Tibial nerve (tissue), 4 donors: ENCODE measurements around the gene SMARCA4. TPM values are rescaled to one million over a fixed set of nuclear protein-coding genes. Genes with fewer than 3 reads are reported as not detected.

ENCODE experiments used
- DNase-seq, 2 donors: peaks; one replicate each; pipeline ENCODE4 v3.0.0-alpha.2; 2019; ENCODE audit warnings: low spot score in 2 of 2
- H3K27ac ChIP-seq, 4 donors: fragments of 200-600 bp; sonication (generic) in 3 of 4; one replicate each; pipeline ENCODE4 v1.5.1; 2017 to 2019; ENCODE audit warnings: mild to moderate bottlenecking in 1 of 4
- H3K27me3 ChIP-seq, 2 donors: fragments of 200-600 bp; sonication (generic) in 1 of 2; one replicate each; pipeline versions ENCODE4 v1.5.1 to v1.6.0; 2017 to 2019
- H3K36me3 ChIP-seq, 3 donors: fragments of 200-600 bp; sonication (generic); one replicate each; pipeline ENCODE4 v1.5.1; 2018 to 2019
- H3K4me1 ChIP-seq, 4 donors: fragments of 200-600 bp; sonication (generic) in 3 of 4; one replicate each; pipeline ENCODE4 v1.5.1; 2017 to 2019
- H3K4me3 ChIP-seq, 4 donors: fragments of 200-600 bp; sonication (generic) in 3 of 4; one replicate each; pipeline ENCODE4 v1.5.1; 2017 to 2019; ENCODE audit warnings: mild to moderate bottlenecking in 1 of 4, moderate library complexity in 1 of 4
- H3K9me3 ChIP-seq, 4 donors: fragments of 200-600 bp; sonication (generic) in 3 of 4; one replicate each; pipeline ENCODE4 v1.5.1; 2017 to 2019
- CTCF ChIP-seq, 5 experiments: fragments of 200-600 bp in 3 of 5; fragments of 450-650 bp in 2 of 5; sonication (generic) in 3 of 5; IDR thresholded peaks; one replicate each; pipeline ENCODE4 v1.5.1; 2016 to 2019; ENCODE audit warnings: antibody characterized with exemption in 5 of 5, mild to moderate bottlenecking in 3 of 5, moderate library complexity in 2 of 5
- EP300 ChIP-seq, 2 donors: sonication (generic); formaldehyde crosslinking; IDR thresholded peaks; one replicate each; pipeline ENCODE4 v1.6.1; 2017; ENCODE audit warnings: antibody characterized with exemption in 2 of 2, mild to moderate bottlenecking in 1 of 2
- POLR2A ChIP-seq, 2 donors: fragments of 450-650 bp; IDR thresholded peaks; one replicate each; pipeline ENCODE4 v1.6.1; 2017; ENCODE audit warnings: antibody characterized with exemption in 2 of 2, mild to moderate bottlenecking in 2 of 2, moderate library complexity in 2 of 2
- WGBS, 2 donors: methylation state at CpG; one replicate each; pipeline ENCODE4 v1.1.5; 2018; 5-methylcytosine and 5-hydroxymethylcytosine counted together
- total RNA-seq, 4 donors: library from RNA; depleted of rRNA; stranded (reverse); fragments of >200 nt; gene quantifications; one replicate each; pipeline ENCODE4 v1.1.0, GENCODE V29; 2016

SMARCA4 gene
- total RNA-seq, 4 donors from 2014 or later, result 54.2 to 122 (median 73.9) TPM

DNA sequence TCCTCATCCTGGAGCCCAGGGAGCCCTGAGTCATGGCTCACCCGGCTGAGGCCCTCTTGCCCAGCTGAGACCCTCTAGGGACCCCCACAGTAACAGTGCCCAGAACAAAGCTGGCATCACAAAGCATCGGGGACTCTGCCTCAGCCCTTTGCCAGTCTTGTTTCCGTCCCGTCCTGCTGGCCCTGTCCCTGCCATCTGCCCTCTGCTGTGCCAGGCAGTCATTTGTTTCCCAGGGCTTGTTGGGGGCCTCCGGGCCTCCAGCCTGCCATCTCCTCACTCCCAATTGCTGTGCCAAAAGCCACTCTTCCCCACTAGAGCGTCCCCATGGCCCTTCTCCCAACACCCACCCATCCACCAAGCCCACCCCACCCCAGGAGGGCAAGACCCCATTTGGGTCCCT lies 64.2 kb downstream of the SMARCA4 start:
- no peaks in the 10 kb centered on the region for H3K27me3 ChIP-seq
- peaks cover 0 to 20% (median 0%) of the 10 kb centered on the region in 4 donors for H3K4me1 ChIP-seq
- DNase-seq, result no peak
- H3K9me3 ChIP-seq, result no peaks in the 10 kb centered on the region
- H3K36me3 ChIP-seq, result peaks cover 0 to 100% (median 25%) of the 10 kb centered on the region in 3 donors
- TF ChIP-seq EP300 (IDR thresholded peaks at IDR 0.05) (no peak), POLR2A (IDR thresholded peaks at IDR 0.05) (no peak), CTCF (IDR thresholded peaks at IDR 0.05) (no peak)
- peak overlapping the region in 2 of 4 donors; percentile 14 to 73 for H3K27ac ChIP-seq
- no peak overlapping the region for H3K4me3 ChIP-seq
- WGBS, 2 donors, result 84 to 85% methylated on average over 6 of the region's 6 CpGs

GRCh38 chr19:11025445-11025844 lies 64.6 kb downstream of the SMARCA4 start:
- H3K27me3 ChIP-seq, result no peaks in the 10 kb centered on the region
- DNase-seq, result peak in 1 of 2 donors; percentile 26
- peaks cover 0 to 20% (median 0%) of the 10 kb centered on the region in 4 donors for H3K4me1 ChIP-seq
- peak overlapping the region in 2 of 4 donors; percentile 14 to 73 for H3K27ac ChIP-seq
- no peaks in the 10 kb centered on the region for H3K9me3 ChIP-seq
- WGBS, 2 donors, result 71 to 88% methylated on average over 18 of the region's 18 CpGs
- H3K36me3 ChIP-seq, result peaks cover 0 to 100% (median 23%) of the 10 kb centered on the region in 3 donors
- no peak overlapping the region for H3K4me3 ChIP-seq
- TF ChIP-seq POLR2A (IDR thresholded peaks at IDR 0.05), result no peak
- peak in 1 of 2 donors; percentile 62 for TF ChIP-seq EP300 (IDR thresholded peaks at IDR 0.05)

- Histone ChIP-seq H3K27ac (peak overlapping the region in 1 of 4 donors; percentile 73), H3K9me3 (no peaks in the 10 kb centered on the region), H3K36me3 (peaks cover 0 to 100% (median 28%) of the 10 kb centered on the region in 3 donors), H3K4me1 (peaks cover 0 to 20% (median 0%) of the 10 kb centered on the region in 4 donors), H3K27me3 (no peaks in the 10 kb centered on the region), H3K4me3 (no peak overlapping the region)
- WGBS, 2 donors, result 89% methylated on average over 16 of the region's 16 CpGs
- TF ChIP-seq EP300 (IDR thresholded peaks at IDR 0.05), result no peak
- TF ChIP-seq CTCF (IDR thresholded peaks at IDR 0.05), result no peak
- no peak for TF ChIP-seq POLR2A (IDR thresholded peaks at IDR 0.05)
- no peak for DNase-seq
Observed at GRCh38 chr19:11025997-11026396, 65.2 kb downstream of the SMARCA4 start.

GRCh38 chr19:11027381-11027780 lies 66.6 kb downstream of the SMARCA4 start:
- WGBS, 2 donors, result 89 to 91% methylated on average over 14 of the region's 14 CpGs
- Histone ChIP-seq H3K4me1 (peaks cover 0 to 20% (median 0%) of the 10 kb centered on the region in 4 donors), H3K27ac (no peak overlapping the region), H3K27me3 (no peaks in the 10 kb centered on the region), H3K36me3 (peaks cover 0 to 100% (median 27%) of the 10 kb centered on the region in 3 donors), H3K4me3 (no peak overlapping the region), H3K9me3 (no peaks in the 10 kb centered on the region)
- TF ChIP-seq CTCF (IDR thresholded peaks at IDR 0.05), result no peak
- no peak for TF ChIP-seq POLR2A (IDR thresholded peaks at IDR 0.05)
- no peak for TF ChIP-seq EP300 (IDR thresholded peaks at IDR 0.05)
- no peak for DNase-seq

DNA sequence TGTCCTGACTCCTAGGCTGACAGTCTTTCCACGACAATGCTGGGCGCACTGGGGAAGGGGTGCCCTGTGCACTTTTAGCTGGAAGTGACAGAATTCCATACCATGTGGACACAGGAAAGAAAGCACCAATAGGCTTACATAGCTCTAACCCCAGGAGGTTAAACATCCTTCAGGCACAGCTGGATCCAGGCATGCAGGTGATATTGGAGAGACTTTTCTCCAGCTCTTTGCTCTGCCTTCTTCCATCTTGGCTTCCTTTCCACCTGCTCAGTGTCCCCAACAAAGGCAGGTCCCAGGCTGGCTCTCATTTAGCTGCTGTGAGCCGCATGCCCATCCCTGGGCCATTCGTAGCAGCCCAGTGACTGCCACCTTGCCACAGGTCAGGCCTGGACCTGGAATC lies 67.3 kb downstream of the SMARCA4 start:
- H3K4me1 ChIP-seq, result peaks cover 0 to 20% (median 0%) of the 10 kb centered on the region in 4 donors
- no peak overlapping the region for H3K4me3 ChIP-seq
- DNase-seq, result no peak
- no peak for TF ChIP-seq POLR2A (IDR thresholded peaks at IDR 0.05)
- TF ChIP-seq CTCF (IDR thresholded peaks at IDR 0.05), result no peak
- TF ChIP-seq EP300 (IDR thresholded peaks at IDR 0.05), result no peak
- 82 to 89% methylated on average over 4 of the region's 4 CpGs for WGBS, 2 donors
- H3K27me3 ChIP-seq, result no peaks in the 10 kb centered on the region
- H3K36me3 ChIP-seq, result peaks cover 0 to 100% (median 27%) of the 10 kb centered on the region in 3 donors
- H3K27ac ChIP-seq, result no peak overlapping the region
- no peaks in the 10 kb centered on the region for H3K9me3 ChIP-seq
